Myocyte (in vitro differentiated cells): ENCODE results near the gene FAM98C. TPM values are rescaled to one million over a fixed set of nuclear protein-coding genes. Genes with fewer than 3 reads are reported as not detected.
"Not testable (repeated sequence)": the region's sequence is repeated elsewhere in the genome, so short reads cannot be mapped to it uniquely, and the experiment has no call there.

Experiments
- DNase-seq: peaks from one replicate; pipeline ENCODE4 v3.0.0-alpha.2; 2012; ENCODE audit warnings: low read depth
- total RNA-seq: library from RNA; depleted of rRNA; stranded (reverse); fragments of >200 nt; gene quantifications from 2 replicates; pipeline ENCODE4 v1.2.3, GENCODE V29; 2014

The FAM98C gene
- total RNA-seq, 1 donor from 2014 or later, result 11.7 TPM

DNA sequence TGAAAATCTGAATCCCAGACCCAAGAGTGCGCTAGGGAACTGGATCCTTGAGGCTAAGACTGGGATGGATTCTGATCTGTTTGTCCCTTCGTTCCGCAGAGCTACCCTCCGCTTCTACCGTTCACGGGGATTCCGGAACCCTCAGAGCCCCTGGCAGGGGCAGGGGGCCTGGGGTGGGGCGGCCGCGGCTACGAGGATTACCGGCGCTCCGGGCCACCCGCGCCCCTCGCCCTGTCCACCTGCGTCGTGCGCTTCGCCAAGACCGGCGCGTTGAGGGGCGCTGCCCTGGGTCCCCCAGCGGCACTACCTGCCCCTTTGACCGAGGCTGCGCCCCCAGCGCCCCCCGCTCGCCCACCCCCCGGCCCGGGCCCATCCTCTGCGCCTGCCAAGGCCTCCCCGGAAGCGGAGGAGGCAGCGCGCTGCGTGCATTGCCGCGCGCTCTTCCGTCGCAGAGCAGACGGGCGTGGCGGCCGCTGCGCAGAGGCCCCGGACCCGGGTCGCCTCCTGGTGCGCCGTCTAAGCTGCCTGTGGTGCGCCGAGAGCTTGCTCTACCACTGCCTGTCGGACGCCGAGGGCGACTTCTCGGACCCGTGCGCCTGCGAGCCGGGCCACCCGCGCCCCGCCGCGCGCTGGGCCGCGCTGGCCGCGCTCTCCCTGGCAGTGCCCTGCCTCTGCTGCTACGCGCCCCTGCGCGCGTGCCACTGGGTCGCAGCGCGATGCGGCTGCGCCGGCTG lies 7.3 kb upstream of the FAM98C start:
- DNase-seq, result no peak

DNA sequence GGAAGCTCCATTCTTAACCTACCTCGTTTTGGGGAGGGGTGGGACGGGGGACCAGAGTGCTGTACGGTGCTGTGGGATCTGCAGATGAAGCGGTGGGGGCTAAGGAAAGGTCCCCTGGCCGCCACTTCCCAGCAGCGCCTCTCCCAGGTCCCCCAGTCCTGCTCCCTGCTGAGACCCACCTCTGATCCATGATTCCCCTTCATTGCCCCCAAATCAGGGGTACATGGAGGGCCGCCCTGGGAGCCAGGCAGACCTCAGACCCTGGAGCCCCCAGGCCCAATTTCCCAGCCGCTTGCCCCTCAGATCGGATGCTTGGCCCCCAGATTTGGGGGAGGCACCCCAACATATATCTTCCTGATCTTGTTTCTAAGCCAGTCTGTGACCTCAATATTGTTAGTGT lies 3.8 kb upstream of the FAM98C start:
- no peak for DNase-seq

DNA sequence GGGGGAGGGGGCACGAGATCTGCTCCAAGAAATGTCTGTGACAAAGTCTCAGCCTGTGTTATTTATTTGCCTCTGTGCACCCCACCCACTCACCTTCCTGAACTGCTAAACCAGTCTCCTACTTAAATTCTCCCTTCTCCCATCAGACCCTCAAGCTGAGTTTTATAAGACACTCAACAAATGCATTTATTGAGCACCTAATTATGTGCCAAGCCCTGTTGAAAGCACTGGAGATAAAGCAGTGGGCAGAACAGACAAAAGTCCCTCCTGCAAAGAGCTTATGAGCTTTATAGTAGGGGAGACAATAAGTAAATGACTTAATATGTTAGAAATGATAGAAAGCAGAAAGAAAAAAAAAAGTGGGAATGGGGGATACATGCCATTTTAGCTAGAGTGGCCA lies 3.4 kb upstream of the FAM98C start:
- no peak for DNase-seq

DNA sequence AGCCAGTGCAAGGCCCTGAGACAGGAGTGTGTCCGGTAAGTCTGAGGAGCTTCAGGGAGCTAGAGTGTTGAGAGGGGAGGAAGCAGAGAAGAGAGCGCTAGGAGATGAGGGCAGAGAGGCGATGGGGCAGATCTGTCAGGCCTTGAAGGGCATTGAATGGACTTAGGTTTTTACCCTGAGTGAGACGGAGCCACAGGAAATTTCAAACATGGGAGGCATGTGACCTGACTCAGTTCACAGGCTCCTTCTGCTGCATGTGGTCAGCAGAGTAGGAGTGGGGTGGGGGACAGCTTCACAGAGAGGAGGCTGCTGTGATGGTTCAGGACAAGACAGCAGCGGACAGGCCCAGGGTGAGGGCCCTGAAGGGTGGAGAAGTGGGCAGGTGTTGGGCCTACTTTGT lies 2.5 kb upstream of the FAM98C start:
- DNase-seq, result no peak

DNA sequence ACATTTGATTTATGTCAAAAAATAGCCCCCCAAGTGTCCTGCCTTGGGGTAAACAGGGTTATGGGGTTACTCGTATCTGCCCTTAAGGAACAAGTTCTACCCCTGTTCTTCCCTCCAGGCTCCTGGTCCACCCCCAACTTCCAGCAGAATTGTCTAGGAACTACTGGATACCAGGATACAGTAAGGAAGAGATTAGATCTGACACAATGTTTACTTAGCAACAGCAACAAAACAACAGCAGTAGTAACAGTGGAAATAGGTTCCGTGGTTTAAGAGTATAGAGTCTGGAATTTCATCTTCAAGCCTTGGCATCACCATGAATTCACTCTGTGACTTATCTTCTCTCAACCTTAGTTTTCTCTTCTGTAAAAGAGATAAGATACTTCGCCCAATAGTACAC lies 1.7 kb upstream of the FAM98C start:
- DNase-seq, result no peak

DNA sequence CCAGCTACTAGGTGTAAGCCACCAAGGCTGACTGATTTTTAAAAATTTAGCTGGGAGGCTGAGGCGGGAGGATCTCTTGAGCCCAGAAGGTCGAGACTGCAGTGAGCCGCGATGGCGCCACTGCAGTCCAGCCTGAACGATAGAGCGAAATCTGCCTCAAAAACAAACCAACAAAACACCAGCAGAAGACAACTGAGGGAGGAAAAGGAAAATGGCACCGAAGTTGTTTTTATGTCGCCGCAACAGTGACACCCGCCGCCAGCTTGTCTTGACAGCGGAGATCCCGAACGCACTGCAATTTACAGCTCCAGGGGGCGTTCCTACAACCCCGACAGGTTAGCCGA lies 298 bp upstream of the FAM98C start:
- no peak for DNase-seq

DNA sequence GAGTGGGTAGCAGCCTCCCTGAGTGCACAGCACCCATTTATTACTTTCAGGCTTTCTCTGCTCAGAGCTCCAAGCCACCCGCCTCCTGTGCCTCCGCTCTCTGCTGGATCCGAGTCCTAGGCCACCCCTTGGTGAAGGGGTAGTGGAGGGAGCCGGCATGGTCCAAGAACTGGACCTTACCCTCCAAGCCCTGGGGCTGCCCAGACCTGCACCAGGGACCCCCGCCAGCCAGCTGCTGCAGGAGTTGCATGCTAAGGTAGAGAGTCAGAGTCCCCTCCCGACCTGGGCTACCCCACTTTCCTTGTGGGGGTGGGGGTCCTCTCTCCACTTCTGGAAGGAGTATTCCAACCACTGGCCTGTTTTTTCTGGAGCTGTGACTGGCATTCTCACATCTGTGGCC lies 2.0 kb downstream of the FAM98C start:
- no peak for DNase-seq

DNA sequence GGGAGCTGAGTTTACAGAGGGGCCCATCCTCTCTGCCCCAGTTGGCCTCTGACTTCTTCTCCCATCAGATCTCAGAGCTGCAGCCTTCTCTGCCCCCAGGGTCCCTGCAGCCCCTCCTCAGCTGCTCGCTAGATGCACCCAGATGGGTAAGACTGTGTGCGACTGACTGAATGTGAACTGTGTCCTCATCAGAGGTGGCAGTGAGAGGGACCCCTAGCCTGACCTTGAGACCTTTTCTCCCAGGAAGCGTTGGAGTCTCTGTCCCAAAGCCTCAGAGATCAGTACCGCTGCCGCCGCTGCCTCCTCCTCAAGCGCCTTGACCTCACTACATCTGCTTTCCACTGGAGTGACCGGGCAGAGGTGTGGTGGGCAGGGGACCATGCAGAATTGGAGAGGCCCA lies 2.4 kb downstream of the FAM98C start:
- DNase-seq, result no peak

DNA sequence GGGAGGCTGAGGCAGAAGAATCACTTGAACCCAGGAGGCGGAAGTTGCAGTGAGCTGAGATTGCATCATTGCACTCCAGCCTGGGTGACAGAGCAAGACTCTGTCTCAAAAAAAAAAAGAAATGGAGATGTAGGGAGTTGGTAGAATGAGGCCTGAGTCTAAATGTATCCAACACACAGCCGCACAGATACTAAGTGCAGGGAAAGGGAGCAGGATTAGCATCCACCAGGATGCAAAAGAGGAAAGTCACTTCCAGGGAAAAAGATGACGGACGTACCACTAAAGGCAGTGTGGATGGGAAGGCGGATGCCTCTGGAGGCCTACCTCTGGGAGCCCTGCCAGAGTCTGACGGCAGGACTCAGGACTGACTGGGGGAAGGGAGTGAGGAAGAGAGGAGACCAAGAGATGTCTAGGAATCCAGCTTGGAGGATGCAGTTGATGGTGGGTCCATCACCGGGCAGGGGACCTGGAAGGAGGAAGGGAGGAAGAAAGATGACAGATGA lies 6.8 kb downstream of the FAM98C start:
- peak; percentile 51 for DNase-seq

DNA sequence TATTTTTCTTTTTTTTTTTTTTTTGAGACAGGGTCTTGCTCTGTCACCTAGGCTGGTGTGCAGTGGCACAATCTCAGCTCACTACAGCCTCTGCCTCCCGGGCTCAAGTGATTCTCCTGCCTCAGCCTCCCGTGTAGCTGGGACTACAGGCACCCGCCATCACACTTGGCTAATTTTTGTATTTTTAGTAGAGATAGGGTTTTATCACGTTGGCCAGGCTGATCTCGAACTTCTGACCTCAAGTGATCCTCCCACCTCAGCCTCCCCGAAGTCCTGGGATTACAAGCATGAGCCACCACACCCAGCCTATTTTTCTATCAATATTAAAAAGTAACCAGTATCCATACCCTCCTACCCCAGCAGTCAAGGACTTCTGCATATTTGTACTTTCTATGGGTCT lies 7.5 kb downstream of the FAM98C start:
- DNase-seq, result not testable (repeated sequence)

DNA sequence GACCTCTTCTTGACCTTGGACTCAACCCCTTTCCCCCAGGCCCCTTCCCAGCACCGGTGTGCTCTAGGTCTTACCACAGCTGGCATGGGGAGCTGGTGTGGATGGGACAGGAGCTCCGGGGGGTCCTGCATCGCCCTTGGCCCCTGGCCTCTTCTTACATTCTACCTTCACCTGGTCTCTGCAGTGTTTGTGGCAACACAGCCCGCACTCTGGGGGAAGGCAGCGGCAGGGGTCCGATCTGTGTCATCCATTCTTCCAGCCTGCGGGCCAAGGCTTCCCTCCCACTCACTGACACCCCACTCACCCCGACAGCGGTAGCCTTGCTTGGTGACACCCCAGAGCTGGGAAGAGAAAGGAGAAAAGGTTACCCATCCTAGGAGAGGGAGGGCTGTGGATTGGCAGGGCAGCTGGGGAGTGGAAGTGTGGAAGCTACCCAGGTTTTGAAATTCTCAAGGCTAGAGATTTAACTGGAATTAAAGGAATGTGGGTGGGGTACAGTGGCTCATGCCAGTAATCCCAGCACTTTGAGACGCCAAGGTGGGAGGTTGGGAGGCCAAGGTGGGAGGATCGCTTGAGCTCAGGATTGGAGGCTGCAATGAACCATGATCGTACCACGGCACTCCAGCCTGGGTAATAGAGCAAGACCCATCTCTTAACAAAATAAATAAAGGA lies 8.3 kb downstream of the FAM98C start:
- DNase-seq, result peak; percentile 38

DNA sequence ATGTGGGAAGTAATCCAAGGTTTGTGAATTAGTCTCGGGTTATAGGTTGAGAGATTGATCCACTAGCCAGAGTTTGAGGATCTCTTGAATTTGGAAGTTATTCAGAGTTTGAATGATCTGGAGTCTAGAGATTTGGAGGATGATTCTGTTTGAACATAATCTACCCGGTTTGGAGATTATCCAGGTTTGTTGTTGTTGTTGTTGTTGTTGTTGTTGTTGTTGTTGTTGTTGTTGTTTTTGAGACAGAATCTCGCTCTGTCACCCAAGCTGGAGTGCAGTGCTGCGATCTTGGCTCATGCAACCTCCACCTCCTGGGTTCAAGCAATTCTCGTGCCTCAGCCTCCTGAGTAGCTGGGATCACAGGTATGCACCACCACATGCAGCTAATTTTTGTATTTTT lies 9.0 kb downstream of the FAM98C start:
- DNase-seq, result not testable (repeated sequence)

DNA sequence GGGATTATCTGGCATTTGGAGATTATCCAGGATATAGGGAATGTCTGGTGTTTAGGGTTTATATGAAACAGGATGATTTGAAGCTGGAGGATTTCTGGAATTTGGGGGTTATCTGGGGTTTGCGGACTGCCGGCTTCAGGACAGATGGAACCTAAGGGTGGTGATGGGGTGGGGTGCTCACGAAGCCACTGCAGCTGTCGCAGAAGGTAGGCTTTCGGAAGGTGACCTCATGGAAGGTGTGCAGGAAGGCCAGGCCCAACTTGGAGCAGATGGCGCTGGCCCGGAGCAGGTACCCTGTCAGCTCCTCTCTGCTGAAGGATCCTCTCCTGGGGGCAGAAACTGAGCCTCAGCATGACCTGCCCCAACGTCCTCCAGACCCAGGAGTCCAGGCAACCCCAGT lies 9.6 kb downstream of the FAM98C start:
- no peak for DNase-seq

DNA sequence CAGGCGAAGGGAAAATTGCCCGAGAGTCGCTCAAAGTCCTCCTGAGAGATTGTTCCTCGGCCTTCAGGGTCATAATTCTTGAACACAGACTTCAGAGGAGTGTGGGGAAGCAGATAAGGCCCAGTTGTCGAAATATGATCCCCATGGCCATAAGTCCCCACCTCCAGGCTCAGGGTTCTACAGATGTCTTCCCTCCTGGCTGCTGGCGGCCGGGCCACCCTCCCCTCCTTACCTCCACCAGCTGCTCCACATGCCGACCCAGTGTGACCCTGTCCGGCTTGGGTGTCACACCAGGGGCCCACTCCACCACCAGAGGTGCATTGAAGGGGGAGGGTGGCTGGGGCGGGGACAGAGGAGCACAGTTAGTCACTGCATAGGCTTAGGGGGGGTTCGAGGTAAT lies 10.1 kb downstream of the FAM98C start:
- peak; percentile 61 for DNase-seq

DNA sequence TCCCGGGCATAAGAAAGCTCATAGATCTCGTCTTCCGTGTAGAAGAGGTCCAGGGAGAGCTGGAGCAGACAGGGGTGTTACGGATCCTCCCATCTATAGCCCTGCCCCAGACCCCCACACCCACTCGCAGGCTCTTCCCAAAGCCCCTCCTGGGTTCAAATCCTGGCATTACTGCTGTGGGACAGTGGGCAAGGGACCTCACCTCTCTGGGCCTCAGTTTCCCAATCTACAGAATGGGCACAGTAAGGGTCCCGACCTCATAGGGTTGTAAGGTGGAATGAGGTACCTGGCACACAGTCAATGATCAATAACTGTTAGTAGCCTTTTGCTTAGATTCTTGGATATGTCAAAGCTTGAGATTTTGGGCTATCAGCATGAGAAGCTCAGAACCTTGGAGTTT lies 10.5 kb downstream of the FAM98C start:
- DNase-seq, result no peak

DNA sequence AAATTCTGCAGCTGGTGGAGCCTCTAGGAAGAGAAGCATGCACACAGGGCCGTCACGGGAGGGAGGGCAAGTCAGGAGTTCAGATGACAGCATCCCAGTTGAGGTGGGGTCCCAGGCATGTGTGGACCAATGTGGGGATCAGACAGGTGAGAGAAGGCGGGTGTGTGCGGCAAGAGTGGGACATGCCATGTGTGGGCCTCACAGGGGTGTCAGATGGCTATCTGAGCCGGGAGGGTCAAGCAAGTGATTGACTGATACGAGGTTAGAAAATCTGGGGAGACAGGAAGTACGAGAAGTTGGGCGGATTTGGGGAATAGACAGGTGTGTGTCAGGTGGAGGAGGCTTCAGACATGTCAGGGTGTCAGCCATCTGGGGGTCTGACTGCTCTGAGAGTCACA lies 14.3 kb downstream of the FAM98C start:
- no peak for DNase-seq

DNA sequence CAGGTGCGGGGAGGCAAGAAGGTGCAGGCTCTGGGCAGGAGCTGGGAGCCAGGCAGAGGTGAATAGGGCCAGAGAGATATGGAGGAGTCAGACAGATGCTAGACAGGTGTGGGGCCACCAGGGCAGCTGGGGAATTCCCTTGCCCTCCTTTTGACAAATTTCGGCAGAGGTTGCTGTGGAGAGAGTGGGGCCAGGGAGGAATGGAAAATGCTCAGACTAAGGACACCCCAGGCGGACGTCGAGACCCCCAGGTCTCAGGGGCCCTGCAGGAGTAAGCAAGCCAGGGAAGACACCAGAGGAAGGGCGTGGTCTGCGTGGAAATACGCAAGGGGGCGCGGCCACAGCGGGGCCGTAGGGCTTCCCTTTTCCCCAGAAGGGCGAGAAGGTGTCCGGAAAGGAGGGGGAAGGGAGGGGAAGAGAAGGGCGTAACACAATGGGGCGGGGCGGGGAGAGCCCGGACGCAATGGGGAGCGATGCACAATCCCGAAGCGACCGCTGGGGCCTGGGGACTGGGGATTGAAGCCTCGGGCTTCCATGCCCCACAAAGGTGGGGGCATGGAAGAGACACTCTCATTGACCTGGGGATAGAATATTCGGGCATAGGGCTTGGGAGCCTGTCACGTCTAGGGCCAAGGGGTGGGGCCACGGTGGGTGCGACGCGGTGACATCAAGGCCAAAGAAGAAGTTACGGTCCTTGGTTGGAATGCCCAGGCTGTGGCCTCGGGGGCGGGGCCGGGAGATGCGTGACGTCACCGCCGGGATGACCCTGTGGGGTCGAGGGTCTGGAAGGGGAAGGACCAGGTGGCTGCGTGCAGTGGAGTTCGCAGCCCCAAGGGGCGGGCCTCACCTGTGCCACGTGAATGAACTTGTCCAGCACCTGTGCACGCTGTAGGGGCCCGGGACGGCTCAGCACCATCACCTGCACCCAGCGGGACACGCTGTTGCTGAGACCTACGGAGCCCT lies 14.9 kb downstream of the FAM98C start:
- no peak for DNase-seq

DNA sequence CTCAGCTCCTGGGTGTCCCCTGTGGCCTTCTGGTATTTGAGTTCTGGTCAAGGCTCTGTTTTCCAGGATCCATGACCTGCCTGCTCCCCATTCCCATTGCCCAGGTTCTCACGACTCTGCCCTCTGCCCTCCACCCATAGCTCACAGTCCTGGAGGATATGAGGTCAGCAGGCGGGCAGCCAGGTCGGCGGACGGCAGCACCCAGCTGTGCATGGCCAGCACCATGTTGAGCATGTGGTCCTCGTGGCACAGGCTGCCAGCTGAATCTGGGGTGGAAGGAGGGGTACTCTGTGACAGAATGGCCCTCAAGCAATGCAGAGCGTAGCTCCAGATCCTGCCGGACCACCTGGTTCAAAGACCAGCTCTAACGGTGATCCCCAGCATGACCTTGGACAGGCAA lies 18.0 kb downstream of the FAM98C start:
- DNase-seq, result no peak

DNA sequence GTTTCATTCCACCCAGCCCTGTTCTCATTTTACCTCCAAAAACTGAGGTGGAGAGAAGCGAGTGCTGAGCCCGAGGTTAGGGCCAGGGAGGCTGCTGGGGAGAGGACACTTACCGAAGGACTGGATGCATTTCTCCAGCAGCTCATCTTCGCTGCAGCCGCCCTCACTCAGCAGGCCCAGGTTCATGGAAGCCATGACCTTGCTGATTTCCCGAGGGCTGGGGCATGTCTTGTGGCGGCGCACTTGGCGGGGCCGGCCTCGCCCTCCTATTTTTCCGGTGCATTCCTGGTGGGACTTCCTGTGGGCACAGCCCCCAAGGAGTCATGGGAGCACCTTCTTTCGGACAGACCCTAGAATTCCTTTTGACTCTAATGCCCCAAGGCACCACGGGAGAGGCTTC lies 19.0 kb downstream of the FAM98C start:
- DNase-seq, result no peak

DNA sequence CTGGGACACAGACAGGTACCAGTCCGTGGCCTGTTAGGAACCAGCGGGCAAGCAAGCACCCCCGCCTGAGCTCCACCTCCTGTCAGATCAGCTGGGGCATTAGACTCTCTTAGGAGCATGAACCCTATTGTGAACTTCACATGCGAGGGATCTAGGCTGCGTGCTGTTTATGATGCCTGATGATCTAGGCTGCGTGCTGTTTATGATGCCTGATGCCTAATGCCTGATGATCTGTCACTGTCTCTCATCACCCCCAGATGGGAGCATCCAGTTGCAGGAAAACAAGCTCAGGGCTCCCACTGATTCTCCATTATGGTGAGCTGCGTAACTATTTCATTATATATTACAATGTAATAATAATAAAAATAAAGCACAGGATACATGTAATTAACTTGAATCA lies 19.5 kb downstream of the FAM98C start:
- DNase-seq, result no peak

DNA sequence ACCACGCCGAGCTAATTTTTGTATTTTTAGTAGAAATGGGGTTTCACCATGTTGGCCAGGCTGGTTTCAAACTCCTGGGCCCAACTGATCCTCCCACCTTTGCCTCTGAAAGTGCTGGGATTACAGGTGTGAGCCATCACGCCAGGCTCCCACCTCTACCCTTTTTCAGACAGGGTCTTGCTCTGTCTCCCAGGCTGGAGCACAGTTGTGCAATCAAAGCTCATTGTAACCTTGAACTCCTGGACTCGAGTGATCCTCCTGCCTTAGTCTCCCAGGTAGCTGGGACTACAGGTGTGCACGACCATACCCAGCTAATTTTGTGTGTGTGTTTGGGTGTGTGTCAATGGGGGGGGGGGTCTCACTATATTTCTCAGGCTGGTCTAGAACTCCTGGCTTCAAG lies 21.4 kb downstream of the FAM98C start:
- DNase-seq, result no peak

DNA sequence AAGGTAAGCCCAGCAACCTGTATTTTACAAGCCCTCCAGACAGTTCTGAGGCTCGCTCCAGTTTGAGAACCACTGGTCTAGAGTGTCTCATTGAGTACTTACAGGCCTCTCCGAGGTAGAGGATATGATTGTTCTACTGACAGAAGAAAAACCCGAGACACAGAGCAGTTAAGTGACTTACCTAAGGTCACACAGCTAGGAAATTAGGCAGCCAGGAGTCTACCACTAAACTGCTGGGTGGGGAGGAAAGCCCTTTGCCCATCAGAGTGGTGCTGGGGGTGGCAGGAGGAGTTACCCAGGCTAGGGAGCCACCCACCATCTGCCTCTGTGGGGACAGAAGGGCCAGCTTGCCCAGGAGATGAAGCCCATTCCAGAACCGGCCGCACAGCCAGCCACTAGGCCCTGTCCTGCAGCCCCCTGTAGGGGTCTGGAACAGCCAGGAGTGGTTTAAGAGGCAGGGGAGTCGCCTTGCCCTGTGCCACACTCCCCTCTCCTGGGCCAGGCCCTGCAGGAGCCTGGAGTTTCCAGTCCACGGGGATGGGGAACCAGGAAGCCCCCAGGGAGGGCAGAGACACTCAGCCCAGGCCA lies 22.4 kb downstream of the FAM98C start:
- no peak for DNase-seq
